Measurements from ENCODE around the gene ADAM17.
A peak's percentile ranks its signal among the peaks of the same experiment; 100 is the strongest.

ADAM17 gene

DNA sequence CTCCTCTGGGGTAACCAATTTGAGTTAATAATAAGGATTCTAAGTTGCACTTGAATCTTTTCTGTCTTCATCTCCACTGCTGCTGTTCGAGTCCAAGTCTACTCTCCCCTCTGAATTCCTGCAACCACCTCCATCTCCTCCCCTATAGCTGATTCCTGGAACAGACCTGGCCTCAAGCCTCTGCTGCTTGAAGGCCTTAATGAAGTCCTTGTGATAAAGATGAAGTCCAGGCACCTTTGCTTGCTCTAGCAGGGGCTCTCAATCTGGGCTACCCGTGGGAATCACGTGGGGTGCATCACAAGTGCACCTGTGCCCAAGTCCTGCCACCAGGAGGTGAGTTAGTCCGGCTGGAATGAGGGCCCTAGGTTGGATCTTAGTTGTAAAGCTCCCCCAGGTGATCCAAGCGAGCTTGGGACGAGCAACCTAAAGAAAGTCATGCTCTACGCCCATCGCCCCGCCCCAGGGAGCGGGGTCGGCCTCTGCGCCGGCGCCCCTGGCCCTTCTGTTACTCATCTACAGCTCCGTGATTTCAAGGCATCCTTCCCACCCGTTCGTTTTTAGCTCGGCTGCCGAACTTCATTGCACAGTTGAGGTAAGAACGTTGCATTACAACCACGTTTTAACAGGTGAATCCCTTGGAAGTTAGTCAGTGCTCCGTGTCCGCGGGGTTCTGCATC, 82.2 kb downstream of the ADAM17 start:
- no peaks in the 10 kb centered on the region for H3K9me3 ChIP-seq (ENCODE audit: severe bottlenecking)
- peak overlapping the region; percentile 67 for H3K27ac ChIP-seq (ENCODE audit: poor library complexity, severe bottlenecking)
- ATAC-seq (ENCODE audit: low read depth): peak; percentile 38
- peak overlapping the region; percentile 61 for H3K4me3 ChIP-seq (ENCODE audit: severe bottlenecking)
- TF ChIP-seq, protein P1, sequence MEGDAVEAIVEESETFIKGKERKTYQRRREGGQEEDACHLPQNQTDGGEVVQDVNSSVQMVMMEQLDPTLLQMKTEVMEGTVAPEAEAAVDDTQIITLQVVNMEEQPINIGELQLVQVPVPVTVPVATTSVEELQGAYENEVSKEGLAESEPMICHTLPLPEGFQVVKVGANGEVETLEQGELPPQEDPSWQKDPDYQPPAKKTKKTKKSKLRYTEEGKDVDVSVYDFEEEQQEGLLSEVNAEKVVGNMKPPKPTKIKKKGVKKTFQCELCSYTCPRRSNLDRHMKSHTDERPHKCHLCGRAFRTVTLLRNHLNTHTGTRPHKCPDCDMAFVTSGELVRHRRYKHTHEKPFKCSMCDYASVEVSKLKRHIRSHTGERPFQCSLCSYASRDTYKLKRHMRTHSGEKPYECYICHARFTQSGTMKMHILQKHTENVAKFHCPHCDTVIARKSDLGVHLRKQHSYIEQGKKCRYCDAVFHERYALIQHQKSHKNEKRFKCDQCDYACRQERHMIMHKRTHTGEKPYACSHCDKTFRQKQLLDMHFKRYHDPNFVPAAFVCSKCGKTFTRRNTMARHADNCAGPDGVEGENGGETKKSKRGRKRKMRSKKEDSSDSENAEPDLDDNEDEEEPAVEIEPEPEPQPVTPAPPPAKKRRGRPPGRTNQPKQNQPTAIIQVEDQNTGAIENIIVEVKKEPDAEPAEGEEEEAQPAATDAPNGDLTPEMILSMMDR (IDR thresholded peaks at IDR 0.05; ENCODE audit: poor library complexity, severe bottlenecking): peak; percentile 28
- peaks cover 37% of the 10 kb centered on the region for H3K36me3 ChIP-seq (ENCODE audit: low read depth)
- H3K4me1 ChIP-seq (ENCODE audit: insufficient read depth, poor library complexity, severe bottlenecking): peaks cover 3% of the 10 kb centered on the region
- DNase-seq (ENCODE audit: low spot score): no peak
- no peaks in the 10 kb centered on the region for H3K27me3 ChIP-seq (ENCODE audit: insufficient read depth, poor library complexity, severe bottlenecking)

DNA sequence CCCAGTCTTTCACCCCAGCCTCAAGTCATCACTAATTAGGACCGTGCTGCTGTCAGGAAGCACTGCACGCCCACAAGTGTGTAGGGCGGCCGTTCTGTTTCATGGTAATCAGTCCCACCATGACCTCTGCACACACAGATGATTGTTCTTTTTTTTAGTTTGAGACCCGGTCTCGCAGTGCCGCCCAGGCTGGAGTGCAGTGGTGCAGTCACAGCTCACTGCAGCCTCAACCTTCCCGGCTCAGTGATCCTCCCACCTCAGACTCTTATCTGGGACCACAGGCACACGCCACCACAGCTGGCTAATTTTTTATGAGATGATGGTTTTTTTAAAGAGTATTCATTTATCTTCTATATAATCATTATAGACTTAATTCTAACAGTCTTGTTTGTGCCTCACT, 83.1 kb downstream of the ADAM17 start:
- Histone ChIP-seq H3K27me3 (ENCODE audit: insufficient read depth, poor library complexity, severe bottlenecking) (no peaks in the 10 kb centered on the region), H3K36me3 (ENCODE audit: low read depth) (peaks cover 37% of the 10 kb centered on the region), H3K27ac (ENCODE audit: poor library complexity, severe bottlenecking) (no peak overlapping the region), H3K4me1 (ENCODE audit: insufficient read depth, poor library complexity, severe bottlenecking) (peaks cover 3% of the 10 kb centered on the region), H3K9me3 (ENCODE audit: severe bottlenecking) (no peaks in the 10 kb centered on the region), H3K4me3 (ENCODE audit: severe bottlenecking) (no peak overlapping the region)
- no peak for DNase-seq (ENCODE audit: low spot score)
- ATAC-seq (ENCODE audit: low read depth): no peak
- TF ChIP-seq, protein P1 (IDR thresholded peaks at IDR 0.05; ENCODE audit: poor library complexity, severe bottlenecking): no peak

DNA sequence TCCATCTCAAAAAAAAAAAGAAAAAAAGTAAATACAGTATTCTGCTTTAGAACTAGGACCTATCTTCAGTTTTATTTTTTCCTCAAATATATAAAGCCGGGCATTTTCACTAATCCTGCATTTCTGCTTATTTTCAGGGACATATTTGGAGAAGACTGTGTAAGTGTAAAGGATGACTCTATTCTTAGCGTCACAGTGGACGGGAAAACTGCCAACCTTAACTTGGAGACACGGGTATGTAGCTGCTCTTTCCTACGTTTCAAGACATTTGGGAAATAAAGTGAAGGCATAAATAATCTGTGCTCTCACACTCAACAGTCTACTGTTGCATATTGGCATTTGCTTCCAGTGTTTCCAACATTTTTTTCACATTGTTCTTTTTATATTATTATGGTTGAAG, 84.4 kb downstream of the ADAM17 start:
- Histone ChIP-seq H3K27me3 (ENCODE audit: insufficient read depth, poor library complexity, severe bottlenecking) (no peaks in the 10 kb centered on the region), H3K9me3 (ENCODE audit: severe bottlenecking) (no peaks in the 10 kb centered on the region), H3K4me1 (ENCODE audit: insufficient read depth, poor library complexity, severe bottlenecking) (peaks cover 3% of the 10 kb centered on the region), H3K36me3 (ENCODE audit: low read depth) (peaks cover 29% of the 10 kb centered on the region), H3K4me3 (ENCODE audit: severe bottlenecking) (no peak overlapping the region), H3K27ac (ENCODE audit: poor library complexity, severe bottlenecking) (no peak overlapping the region)
- TF ChIP-seq, protein P1 (IDR thresholded peaks at IDR 0.05; ENCODE audit: poor library complexity, severe bottlenecking): no peak
- ATAC-seq (ENCODE audit: low read depth) (no peak), DNase-seq (ENCODE audit: low spot score) (no peak)

DNA sequence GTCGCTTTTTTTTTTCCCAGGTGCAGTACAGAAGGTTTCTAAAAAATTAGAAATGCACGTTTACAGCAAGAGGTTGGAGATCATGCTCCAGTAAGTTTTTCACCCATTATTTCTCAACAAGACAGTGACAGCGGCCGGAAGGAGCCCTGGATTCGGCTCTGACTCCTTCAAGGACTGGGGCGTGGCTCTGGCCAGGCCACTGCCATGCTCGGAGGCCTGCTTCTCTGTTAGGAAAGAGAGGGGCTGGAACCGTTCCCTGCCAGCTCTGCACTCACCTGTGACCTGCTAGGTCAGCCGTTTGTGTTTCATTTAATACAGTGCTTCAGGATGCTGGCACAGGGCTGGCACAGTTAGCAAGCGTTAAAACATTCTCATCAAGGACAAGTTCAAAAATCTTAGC, 87.9 kb downstream of the ADAM17 start:
- H3K27me3 ChIP-seq (ENCODE audit: insufficient read depth, poor library complexity, severe bottlenecking): no peaks in the 10 kb centered on the region
- TF ChIP-seq, protein P1 (IDR thresholded peaks at IDR 0.05; ENCODE audit: poor library complexity, severe bottlenecking): no peak

DNA sequence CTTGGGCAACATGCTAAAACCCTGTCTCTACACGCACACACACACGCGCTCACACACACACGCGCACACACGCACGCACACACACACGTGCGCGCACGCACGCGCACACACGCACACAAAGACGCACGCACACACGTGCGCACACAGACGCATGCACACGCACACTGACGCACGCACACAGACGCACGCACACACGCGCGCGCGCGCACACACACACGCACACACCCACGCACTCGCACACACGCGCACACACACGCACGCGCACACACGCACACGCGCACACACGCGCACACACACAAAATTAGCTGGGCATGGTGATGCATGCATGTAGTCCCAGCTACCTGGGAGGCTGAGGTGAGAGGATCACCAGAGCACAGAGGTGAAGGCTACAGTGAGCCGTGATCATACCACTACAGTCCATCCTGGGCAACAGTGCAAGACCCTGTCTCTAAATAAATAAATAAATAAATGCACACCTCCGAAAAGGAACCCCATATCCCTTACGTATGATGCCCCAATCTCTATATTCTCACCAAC, 89.4 kb downstream of the ADAM17 start:
- DNase-seq (ENCODE audit: low spot score): no peak
- TF ChIP-seq, protein P1 (IDR thresholded peaks at IDR 0.05; ENCODE audit: poor library complexity, severe bottlenecking): no peak

More for the DNA sequence above, 87.9 kb downstream of the ADAM17 start:
- Histone ChIP-seq H3K9me3 (ENCODE audit: severe bottlenecking) (no peaks in the 10 kb centered on the region), H3K4me3 (ENCODE audit: severe bottlenecking) (no peak overlapping the region), H3K27ac (ENCODE audit: poor library complexity, severe bottlenecking) (no peak overlapping the region), H3K36me3 (ENCODE audit: low read depth) (peaks cover 35% of the 10 kb centered on the region), H3K4me1 (ENCODE audit: insufficient read depth, poor library complexity, severe bottlenecking) (no peaks in the 10 kb centered on the region)
- no peak for DNase-seq (ENCODE audit: low spot score)
- no peak for ATAC-seq (ENCODE audit: low read depth)

More for the DNA sequence above, 89.4 kb downstream of the ADAM17 start:
- H3K27ac ChIP-seq (ENCODE audit: poor library complexity, severe bottlenecking): no peak overlapping the region
- no peaks in the 10 kb centered on the region for H3K27me3 ChIP-seq (ENCODE audit: insufficient read depth, poor library complexity, severe bottlenecking)
- no peak for ATAC-seq (ENCODE audit: low read depth)
- no peaks in the 10 kb centered on the region for H3K9me3 ChIP-seq (ENCODE audit: severe bottlenecking)
- peaks cover 35% of the 10 kb centered on the region for H3K36me3 ChIP-seq (ENCODE audit: low read depth)
- H3K4me1 ChIP-seq (ENCODE audit: insufficient read depth, poor library complexity, severe bottlenecking): no peaks in the 10 kb centered on the region
- H3K4me3 ChIP-seq (ENCODE audit: severe bottlenecking): no peak overlapping the region

All from RWPE2 (cell line).